ENCODE measurements around the gene SUGP1.
"Not testable (repeated sequence)": the region's sequence is repeated elsewhere in the genome, so short reads cannot be mapped to it uniquely, and the experiment has no call there.

SUGP1 gene, protein sequence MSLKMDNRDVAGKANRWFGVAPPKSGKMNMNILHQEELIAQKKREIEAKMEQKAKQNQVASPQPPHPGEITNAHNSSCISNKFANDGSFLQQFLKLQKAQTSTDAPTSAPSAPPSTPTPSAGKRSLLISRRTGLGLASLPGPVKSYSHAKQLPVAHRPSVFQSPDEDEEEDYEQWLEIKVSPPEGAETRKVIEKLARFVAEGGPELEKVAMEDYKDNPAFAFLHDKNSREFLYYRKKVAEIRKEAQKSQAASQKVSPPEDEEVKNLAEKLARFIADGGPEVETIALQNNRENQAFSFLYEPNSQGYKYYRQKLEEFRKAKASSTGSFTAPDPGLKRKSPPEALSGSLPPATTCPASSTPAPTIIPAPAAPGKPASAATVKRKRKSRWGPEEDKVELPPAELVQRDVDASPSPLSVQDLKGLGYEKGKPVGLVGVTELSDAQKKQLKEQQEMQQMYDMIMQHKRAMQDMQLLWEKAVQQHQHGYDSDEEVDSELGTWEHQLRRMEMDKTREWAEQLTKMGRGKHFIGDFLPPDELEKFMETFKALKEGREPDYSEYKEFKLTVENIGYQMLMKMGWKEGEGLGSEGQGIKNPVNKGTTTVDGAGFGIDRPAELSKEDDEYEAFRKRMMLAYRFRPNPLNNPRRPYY

DNA sequence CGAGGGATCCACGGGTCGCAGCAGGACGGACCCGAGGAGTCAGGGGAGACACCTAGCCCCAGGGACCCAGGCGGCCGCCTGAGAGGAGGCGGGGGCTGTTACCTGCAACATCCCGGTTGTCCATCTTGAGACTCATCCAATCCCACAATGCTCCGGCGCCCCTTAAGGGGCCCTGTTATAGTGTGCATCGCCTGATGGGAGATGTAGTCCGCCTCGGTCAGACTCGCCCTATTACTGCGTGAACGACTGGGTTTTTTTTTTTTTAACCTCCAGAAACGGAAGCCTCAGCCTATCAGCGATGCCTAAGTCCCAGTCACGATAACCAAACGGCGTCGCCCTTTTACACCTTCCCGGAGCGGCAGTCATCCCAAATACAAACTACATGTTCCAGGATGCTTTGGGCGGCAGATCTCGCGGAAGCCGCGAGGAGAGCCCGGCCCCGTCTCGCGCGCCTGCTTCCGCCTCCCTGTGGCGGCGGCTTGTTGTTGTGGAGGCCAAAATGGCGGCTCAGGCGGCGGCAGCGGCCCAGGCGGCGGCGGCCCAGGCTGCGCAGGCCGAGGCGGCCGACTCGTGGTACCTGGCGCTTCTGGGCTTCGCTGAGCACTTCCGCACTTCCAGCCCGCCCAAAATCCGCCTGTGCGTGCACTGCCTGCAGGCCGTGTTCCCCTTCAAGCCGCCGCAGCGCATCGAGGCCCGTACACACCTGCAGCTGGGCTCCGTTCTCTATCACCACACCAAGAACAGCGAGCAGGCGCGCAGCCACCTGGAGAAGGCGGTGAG is at the start of gene SUGP1, which contains the start of gene MAU2:
Gene SUGP1 (minus strand): TSS at position 149 of the 780 bp plus-strand sequence. CDS start 13 bp downstream, at position 136.
Gene MAU2 (plus strand): TSS at position 469 of the 780 bp plus-strand sequence. CDS start 31 bp downstream, at position 500.
- DNase-seq = peak; percentile 62 to 97 (median 86)

DNA sequence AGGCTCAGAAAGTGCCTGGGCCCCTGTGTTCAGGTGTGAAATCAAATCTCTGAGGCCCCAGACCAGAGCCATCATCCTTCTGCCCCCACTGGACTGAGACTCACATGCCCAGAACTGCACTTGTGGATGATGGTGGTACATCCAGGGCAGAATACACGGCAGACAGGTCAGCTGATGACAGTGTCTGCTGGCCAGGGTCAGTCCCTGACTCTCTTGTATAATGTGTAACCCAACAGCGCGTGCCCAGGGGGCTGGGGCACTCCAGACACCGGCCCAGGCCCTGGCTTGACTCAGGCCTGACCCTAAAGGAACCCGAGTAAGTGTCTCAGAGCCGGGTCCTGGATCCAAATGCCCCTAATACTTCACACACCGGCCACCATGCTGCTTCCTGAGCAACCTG is 47.8 kb upstream of the SUGP1 start:
- DNase-seq = no peak

DNA sequence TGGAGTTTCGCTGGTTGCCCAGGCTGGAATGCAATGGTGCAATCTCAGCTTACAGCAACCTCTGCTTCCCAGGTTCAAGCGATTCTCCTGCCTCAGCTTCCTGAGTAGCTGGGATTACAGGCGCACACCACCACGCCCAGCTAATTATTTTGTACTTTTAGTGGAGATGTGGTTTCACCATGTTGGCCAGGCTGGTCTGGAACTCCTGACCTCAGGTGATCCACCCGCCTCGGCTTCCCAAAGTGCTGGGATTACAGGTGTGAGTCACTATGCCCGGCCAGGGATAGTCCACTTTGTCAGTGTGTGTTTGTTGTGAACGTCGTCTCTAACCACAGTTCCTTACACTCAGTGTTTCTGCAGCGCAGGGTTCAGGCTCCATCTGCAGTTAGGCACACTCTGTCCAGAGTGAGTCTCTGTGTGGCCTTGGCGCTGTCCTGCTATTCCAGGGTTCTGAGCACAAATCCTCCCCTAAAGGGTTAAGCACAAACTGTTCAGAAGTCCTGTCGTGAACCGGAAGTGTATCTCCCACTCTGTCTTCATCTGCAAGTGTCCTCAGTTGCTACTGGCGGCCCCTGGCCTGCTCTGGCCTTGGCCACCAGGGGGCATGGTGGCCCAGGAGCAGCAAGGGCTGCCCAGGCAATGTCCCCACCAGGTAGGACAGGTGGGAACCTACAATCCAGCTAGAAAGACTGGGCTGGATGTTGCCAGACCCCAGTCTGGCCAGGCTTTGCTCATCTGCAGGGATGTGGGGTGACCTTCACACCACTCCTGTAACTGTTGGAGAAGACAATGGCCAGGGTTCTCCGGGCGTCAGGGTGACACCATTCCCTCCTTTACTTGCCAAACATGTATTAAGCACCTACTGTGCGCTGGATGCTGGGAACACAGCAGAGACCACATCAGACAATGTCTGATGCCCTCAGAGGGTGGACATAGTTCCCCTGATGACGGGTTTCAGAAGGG is 46.4 kb upstream of the SUGP1 start:
- peak in 30 of 56 donors; percentile 2 to 62 (median 17) for DNase-seq

DNA sequence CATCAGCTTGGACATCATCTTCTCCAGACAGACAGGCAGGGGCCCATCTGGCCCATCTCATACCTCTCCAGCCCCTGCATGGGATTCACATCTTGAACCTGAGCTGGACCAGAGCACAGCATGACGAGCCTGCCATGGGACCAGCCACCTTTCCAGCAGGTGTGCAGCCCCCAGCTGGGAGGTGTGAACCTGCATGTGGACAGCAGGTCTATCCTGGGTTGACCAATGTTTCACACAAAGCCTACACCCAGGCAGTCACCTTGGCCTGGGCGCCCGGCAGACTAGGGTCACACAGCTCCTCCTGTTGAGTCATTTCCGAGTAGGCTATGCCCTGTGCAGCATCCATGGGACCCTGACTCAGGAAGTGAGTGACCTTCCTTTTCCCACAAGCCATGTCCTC is 41.8 kb upstream of the SUGP1 start:
- no peak for DNase-seq

DNA sequence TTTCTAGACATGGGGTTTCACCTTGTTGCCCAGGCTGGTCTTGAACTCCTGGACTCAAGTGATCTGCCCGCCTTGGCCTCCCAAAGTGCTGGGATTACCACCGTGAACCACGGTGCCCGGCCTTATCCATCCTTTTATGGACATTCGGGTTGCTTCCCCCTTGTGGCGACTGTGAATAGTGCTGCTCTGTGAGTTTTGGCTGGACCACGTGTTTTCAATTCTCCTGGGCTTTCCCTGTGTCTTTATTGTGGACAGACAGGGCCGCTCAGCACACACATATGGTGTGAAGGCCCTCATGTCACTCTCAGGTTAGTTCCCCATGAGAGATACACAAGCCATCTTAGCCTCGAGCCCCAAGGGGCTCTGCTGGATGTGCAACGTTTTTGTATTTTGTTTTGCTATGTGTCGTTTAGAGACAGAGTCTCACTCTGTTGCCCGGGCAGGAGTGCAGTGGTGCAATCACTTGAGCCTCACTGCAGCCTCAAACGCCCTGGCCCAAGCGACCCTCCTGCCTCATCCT is 40.8 kb upstream of the SUGP1 start:
- DNase-seq = peak in 44 of 56 donors; percentile 5 to 76 (median 39)

DNA sequence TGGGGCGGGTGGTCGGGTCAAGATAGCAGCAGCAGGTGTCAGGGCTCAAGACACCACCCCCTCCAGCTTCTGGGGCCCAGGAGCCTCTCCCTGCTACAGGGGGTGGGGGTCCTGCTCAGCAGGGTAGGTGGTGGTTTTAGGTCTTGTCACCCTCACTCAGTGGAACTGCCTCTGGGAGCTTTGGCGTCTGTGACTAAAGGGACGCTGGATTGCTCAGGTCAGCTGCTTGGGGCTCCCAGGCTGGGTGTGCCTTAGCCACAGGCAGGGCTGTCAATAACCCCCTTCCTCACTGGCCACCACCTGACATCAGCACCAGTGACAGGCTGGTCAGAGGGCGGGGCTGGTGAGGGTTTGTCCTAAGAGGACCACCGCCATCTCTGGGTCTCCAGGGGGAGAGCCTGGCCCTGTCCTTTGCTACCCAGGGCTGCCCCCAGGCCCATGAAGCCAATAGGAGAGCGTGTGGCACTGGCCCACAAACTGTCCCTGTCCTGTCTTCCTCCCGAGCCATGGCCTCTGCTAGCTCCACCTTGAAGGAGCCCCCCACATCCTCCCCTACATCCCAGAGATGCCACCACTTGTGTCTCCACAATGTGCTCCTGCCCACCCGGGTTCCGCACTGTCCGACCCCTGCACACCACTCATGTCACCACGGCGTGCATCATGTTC is 36.7 kb upstream of the SUGP1 start:
- no peak for DNase-seq

DNA sequence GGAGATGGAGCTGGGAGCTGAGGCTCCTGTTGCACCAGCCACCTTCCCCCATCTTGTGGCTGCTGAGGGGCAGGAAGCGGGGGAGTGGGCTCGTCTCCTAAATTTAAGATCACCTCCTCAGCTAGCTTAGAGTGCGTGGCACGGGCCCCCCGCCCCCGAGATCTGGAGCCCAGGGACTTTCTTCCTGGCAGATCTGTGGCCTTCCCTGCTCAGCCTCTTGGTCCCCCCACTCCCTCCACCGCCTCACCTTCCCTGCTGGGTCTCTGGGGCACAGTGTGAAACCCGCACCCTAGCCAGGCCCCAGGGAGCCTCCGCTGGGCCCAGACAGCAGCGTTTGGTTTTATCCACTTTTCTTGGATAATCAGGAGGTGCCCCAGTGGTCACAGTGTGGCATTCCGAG is 36.2 kb upstream of the SUGP1 start:
- no peak for DNase-seq

DNA sequence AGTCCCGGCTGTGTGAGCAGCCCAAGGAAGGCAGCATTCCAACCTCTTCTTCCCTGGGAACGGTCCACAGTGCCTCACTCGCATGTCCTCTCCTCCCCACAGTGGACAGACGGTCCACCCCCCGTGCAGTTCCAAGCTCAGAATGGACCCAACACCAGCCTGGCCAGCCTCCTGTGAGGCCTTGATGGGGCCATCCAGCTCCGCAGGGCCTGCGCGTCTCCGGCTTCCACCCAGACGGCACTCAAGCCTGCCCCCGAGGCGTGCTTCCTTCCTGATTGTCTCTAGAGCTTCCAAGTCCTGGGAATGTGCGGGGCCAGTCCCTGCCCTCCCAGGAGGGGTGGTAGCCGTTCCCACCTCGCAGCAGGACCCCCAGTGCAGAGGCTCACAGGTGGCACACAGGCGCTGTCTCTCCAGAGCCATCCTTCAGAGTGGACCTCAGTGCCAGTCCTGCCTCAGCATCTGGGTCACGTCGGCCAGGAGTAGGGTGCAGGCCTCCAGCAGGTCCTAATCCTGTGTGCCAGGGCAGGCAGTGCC is 35.4 kb upstream of the SUGP1 start:
- DNase-seq = no peak

DNA sequence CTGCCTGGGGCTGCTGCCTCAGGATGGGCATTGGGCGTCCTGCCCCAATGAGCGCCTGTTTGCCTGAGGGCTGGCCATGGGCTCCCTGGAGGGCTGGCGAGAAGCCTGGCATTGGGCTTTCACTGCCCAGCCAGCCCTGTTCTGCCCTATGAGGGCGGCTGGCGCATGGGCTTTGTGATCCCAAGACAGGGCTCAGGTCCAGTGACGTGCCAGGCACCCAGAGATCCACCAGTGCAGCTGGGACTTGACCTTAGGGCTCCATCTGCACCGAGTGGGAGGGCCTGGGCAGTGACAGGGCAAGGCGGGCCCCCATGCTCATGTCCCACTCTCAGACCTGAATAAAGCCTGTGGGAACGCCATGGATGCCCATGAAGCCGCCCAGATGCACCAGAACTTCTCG is 34.6 kb upstream of the SUGP1 start:
- DNase-seq = peak in 2 of 56 donors; percentile 7 to 13

DNA sequence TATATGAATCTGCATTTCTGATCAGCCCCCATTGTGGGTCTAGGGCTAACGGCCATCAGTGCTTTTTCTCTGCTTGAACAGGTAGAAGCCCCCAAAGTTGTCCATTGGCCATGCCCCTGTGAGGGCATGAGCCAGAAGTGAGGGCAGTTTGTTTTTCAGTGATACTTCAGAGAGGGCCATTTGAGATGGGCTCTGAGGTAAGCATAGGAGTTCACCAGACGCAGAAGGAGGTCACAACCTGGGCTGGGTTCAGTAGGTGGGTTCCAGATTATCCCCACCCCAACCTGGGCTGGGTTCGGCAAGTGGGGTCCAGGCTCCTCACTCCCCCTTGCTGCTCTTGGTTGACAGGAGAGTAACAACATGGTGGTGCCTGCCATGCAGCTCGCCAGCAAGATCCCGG is 33.7 kb upstream of the SUGP1 start:
- no peak for DNase-seq

DNA sequence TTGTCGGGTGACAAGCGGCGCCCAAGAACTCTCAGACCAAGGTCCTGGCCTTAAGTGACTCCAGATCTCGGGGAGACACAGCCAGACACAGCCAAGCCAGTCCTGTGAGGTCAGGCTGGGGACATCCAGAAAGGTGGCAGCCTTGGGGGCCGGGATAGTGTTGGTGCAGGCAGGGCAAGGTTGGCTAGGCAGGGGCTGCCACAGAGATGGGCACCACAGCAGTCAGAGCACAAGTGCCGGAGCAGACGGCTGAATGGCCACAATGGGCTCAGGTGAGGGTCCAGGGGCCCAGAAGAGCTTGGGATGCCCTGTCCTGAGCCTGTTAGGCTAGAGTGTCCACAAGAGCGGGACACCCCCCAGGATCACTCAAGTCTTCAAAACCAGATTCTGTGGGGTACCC is 32.5 kb upstream of the SUGP1 start:
- DNase-seq = no peak

DNA sequence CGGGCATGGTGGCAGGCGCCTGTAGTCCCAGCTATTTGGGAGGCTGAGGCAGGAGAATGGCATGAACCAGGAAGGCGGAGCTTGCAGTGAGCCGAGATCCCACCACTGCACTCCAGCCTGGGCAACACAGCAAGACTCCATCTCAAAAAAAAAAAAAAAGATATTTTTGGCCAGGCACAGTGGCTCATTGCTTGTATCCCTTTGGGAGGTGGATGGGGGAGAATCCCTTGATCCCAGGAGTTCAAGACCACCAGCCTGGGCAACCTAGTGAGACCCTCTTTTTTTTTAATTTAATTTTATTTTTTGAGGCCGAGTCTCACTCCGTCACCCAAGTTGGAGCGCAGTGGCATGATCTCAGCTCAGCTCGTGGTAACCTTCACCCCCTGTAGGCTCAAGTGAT is 30.4 kb upstream of the SUGP1 start:
- DNase-seq = not testable (repeated sequence)

DNA sequence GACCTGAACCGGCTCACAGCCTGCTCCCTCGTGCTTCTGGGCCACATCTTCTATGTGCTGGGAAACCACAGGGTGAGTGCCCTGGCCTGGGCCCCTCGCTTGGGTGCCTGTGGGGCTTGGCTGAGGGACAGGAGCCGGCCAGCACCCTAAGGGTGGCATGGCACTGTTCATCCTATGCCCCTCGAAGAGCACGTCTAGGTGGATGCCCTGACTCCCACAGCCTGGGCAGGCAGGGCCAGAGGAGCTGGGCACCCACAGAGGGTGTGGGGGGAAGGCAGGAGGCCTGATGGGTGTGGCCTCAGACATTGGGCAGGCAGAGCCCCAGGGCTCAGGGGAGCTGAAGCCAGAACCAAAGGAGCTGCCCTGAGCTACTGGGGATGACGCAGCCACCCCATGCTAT is 29.1 kb upstream of the SUGP1 start:
- no peak for DNase-seq

DNA sequence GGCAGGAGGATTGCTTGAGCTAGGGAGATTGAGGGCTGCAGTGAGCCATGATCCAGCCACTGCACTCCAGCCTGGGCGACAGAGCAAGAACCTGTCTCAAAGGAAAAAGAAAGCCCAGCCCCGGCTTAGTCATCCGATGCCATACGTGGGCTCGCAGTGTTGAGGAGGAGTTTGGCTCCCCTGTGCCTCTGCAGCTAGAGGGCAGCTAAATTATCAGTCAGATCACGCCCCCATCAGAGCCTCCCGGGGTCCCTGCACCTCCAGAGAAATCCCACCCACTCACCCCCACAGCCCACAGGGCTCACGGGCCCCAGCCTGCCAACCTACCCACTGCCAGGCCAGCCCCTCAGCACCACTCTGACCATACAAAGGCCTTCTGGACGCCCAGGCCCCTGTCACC is 28.0 kb upstream of the SUGP1 start:
- DNase-seq = peak in 15 of 56 donors; percentile 5 to 68 (median 22)

DNA sequence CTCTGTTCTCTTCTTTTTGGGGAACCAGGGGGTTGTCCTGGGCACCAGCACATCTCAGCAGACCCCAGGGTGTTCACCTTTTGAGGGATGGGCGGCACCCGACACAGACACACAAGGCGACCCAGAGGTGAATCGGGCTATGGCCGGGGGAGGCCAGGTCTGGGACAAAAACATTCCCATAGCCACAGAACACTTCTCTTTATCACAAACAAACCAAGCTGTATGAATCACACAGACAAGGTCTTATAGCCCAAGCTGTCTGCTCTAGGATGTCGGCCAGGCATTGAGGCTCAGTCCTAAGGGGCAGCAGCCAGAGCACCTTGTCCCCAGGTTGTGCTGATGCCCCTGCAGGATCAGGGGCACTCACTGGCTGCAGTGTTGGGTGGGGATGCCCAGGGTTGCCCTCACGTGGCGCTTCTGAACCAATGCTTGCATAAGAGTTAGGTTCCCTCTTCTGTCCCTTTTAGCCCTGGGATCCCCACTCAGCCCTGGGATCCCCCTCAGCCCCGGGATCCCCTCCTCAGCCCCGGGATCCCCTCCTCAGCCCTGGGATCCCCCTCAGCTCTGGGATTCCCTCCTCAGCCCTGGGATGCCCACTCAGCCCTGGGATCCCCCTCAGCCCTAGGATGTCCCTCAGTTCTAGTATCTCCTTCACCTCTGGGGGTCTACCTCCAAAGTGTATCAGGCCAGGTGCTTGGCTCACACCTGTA is 27.2 kb upstream of the SUGP1 start:
- no peak for DNase-seq

DNA sequence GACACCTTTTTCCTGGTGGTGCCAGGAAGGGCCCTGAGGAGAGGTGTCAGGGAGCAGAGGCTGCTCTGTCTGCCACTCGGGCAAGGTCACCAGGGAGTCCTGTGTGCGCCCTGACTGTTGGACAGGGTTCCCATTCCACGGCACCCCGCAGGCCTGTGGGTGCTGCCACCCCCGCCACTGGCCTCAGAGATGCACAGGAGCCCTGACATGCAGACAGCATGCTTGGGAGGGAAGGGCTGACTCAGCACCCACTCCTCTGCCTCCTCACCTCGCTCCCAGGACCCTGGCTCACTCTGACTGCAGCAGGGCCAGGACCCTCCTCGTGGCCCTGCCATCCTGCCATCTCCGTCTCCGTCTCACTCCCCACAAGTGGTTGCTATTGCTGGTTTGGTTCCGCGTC is 25.7 kb upstream of the SUGP1 start:
- no peak for DNase-seq

DNA sequence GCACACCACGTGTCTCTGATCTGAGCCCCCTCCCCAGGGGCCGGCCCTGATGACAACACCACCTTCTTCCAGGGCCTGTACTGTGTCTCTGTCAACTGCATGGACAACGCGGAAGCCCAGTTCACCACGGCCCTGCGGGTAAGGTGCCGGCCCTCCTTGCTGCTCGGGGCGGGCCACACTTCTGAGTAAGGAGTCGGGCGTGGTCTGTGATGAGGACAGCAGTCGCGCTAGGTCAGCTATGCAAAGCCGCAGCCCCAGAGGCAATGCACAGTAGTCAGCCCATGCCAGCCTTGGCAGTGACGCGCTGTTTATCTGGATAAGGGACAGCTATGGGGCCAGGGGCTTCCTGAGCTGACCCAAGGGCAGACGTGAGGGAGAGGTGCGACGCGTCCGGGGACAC is 24.9 kb upstream of the SUGP1 start:
- no peak for DNase-seq

DNA sequence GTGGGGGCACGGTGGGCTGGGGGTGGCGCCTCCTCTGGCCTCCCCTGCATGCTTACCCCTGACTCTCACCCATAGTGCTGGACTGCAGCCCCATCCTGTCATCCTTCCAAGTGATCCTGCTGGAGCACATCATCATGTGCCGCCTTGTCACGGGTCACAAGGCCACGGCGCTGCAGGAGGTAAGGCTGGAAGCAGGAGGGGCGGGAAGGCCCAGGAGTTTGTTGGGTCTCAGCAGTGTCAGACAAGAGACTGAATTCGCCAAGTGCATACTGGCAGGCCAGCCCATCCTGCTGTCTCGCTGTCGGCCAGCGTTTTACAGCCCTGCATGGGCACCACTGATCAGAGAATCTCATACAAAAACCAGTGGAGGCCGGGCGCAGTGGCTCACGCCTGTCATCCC is 23.5 kb upstream of the SUGP1 start:
- no peak for DNase-seq

DNA sequence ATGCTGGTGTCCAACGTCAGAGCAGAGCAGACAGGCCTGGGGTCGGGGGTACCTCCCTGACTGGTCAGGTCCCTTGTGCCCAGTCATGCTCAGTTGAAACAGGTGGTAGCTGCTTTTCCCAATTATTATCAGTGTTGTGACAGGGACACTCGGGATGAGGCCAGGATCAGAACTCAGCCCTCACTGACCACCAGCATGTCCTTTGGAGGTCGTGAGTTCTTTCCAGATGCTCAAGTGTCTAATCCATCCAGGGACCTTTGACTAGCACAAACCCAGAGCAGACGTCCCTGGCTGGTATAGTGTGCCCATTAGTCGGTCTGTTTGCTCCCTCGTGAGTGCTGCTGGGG is 22.7 kb upstream of the SUGP1 start:
- no peak for DNase-seq
